ENCODE data around the gene TDRD9. TPM values are rescaled to one million over a fixed set of nuclear protein-coding genes. Genes with fewer than 3 reads are reported as not detected.
"Not testable (repeated sequence)": the region's sequence is repeated elsewhere in the genome, so short reads cannot be mapped to it uniquely, and the experiment has no call there.

Gene TDRD9
- total and polyA plus RNA-seq, 9 donors: 0.12 to 0.80 (median 0.40) TPM

DNA sequence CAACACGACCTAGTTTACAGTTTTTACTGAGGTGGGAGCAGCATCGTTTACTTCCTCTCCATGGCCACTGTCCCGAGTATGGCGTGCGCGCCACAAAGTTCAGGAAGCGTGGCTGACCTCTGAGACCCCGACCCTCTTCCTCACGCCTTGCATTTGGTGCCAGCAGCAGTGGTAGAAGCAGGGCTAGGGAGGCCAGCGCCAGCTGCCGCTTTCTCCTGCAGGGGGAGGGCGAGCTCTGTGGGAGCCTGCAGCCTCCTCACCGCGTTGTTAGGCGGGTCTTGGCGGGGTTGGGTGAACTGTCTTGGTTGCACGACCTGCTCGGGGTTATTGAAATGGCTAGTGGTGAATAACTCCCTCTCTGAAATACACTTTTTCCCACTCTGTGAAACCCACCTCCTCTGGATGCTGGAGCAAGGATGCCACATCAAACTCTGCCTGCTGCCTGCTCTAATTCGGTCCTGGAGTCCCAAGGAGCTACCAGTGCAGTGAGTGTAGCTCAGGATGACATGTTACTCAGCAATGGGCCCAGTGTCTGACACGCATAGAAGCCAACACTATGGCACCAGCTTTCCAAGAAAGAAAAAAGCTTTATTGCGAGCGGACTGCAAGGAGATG, 22.3 kb upstream of the TDRD9 start:
- Histone ChIP-seq H3K4me1 (ENCODE audit: control insufficient read depth, insufficient read depth, low read length) (peaks cover 8% of the 10 kb centered on the region), H3K36me3 (ENCODE audit: control insufficient read depth, insufficient read depth, low read length) (peaks cover under 1% of the 10 kb centered on the region), H3K27me3 (ENCODE audit: control insufficient read depth, insufficient read depth, low read length) (no peaks in the 10 kb centered on the region), H3K9me3 (replicated peaks; ENCODE audit: control insufficient read depth, low read depth, low read length) (no peaks in the 10 kb centered on the region), H3K4me3 (ENCODE audit: low read length) (no peak overlapping the region), H3K27ac (ENCODE audit: low read length) (no peak overlapping the region)
- 41% methylated on average over 11 of the region's 22 CpGs for WGBS (ENCODE audit: insufficient coverage)
- DNase-seq: no peak

DNA sequence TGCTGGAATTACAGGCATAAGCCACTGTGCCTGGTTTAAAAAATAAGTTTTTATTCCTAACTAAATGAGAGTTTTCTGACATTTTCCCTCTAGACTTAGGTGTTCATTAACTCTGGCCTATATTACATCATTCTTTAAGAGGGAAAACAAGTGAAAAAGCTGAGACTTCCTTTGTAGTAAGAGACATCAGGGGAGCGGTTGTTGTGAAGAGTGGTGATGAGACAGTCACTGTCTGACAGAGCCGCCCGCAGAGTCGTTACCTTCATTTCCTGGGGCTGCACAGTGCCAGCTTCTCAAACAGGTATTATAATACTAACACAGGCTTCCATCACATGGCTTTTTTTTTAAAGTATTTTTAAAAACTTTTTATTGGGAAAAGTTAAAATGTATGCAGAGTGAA, 19.7 kb upstream of the TDRD9 start:
- DNase-seq: no peak
- Histone ChIP-seq H3K4me1 (ENCODE audit: control insufficient read depth, insufficient read depth, low read length) (peaks cover 8% of the 10 kb centered on the region), H3K4me3 (ENCODE audit: low read length) (no peak overlapping the region), H3K27me3 (ENCODE audit: control insufficient read depth, insufficient read depth, low read length) (no peaks in the 10 kb centered on the region), H3K27ac (ENCODE audit: low read length) (no peak overlapping the region), H3K9me3 (replicated peaks; ENCODE audit: control insufficient read depth, low read depth, low read length) (no peaks in the 10 kb centered on the region), H3K36me3 (ENCODE audit: control insufficient read depth, insufficient read depth, low read length) (peaks cover 20% of the 10 kb centered on the region)
- no CpG with 5 or more reads among the region's 4 CpGs for WGBS (ENCODE audit: insufficient coverage)

GRCh38 chr14:103909531-103910261, 18.6 kb upstream of the TDRD9 start:
- no peak for DNase-seq
- Histone ChIP-seq H3K4me3 (ENCODE audit: low read length) (no peak overlapping the region), H3K36me3 (ENCODE audit: control insufficient read depth, insufficient read depth, low read length) (peaks cover 22% of the 10 kb centered on the region), H3K9me3 (replicated peaks; ENCODE audit: control insufficient read depth, low read depth, low read length) (no peaks in the 10 kb centered on the region), H3K4me1 (ENCODE audit: control insufficient read depth, insufficient read depth, low read length) (peaks cover 8% of the 10 kb centered on the region), H3K27ac (ENCODE audit: low read length) (no peak overlapping the region), H3K27me3 (ENCODE audit: control insufficient read depth, insufficient read depth, low read length) (no peaks in the 10 kb centered on the region)
- WGBS (ENCODE audit: insufficient coverage): 77% methylated on average over 22 of the region's 26 CpGs

- H3K36me3 ChIP-seq (ENCODE audit: control insufficient read depth, insufficient read depth, low read length): peaks cover 24% of the 10 kb centered on the region
- H3K4me1 ChIP-seq (ENCODE audit: control insufficient read depth, insufficient read depth, low read length): peaks cover 8% of the 10 kb centered on the region
- H3K27me3 ChIP-seq (ENCODE audit: control insufficient read depth, insufficient read depth, low read length): no peaks in the 10 kb centered on the region
- 21% methylated on average over 10 of the region's 20 CpGs for WGBS (ENCODE audit: insufficient coverage)
- H3K9me3 ChIP-seq (replicated peaks; ENCODE audit: control insufficient read depth, low read depth, low read length): no peaks in the 10 kb centered on the region
- DNase-seq: peak; percentile 83
- no peak overlapping the region for H3K4me3 ChIP-seq (ENCODE audit: low read length)
- H3K27ac ChIP-seq (ENCODE audit: low read length): no peak overlapping the region
Measured at GRCh38 chr14:103910262-103910935, 17.9 kb upstream of the TDRD9 start.

DNA sequence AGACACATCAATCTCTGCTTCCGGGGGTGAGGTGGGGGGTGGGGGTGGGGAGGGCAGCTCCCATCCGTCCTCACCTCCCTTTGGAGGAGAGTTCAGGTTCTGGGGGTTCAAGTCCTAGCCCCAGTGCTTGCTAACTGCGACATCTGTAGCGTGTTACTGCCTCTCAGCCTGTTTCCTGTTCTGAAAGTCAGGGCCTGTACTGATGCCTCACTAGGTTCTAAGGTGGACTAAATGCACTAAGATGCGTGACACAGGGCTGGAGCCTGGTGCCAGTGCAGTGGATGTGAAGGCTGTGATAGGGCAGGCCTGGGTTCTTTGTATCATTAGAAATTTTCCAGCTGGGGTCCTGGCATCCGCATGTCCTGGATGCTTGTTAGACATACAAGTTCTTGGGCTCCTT, 17.3 kb upstream of the TDRD9 start:
- Histone ChIP-seq H3K36me3 (ENCODE audit: control insufficient read depth, insufficient read depth, low read length) (peaks cover 28% of the 10 kb centered on the region), H3K9me3 (replicated peaks; ENCODE audit: control insufficient read depth, low read depth, low read length) (no peaks in the 10 kb centered on the region), H3K27me3 (ENCODE audit: control insufficient read depth, insufficient read depth, low read length) (no peaks in the 10 kb centered on the region), H3K4me3 (ENCODE audit: low read length) (no peak overlapping the region), H3K27ac (ENCODE audit: low read length) (no peak overlapping the region), H3K4me1 (ENCODE audit: control insufficient read depth, insufficient read depth, low read length) (peaks cover 8% of the 10 kb centered on the region)
- no peak for DNase-seq
- WGBS (ENCODE audit: insufficient coverage): 76% methylated on average over 4 of the region's 6 CpGs

DNA sequence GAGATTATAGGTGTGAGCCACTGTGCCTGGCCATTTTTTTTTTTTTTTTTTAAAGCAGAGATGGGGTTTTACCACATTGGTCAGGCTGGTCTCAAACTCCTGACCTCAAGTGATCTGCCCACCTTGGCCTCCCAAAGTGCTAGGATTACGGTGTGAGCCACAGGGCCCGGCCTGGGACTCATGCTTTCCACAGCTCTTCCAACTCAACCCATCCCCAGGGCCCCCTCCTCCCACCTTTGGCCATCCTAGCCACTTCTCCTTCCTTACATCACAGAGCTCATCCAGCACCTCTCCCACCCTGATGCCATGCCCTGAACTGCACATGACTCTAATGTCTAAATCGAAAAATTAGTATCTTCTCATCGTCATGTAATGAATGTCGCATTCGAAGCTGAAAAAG, 12.6 kb upstream of the TDRD9 start:
- no peak overlapping the region for H3K27ac ChIP-seq (ENCODE audit: low read length)
- no peaks in the 10 kb centered on the region for H3K27me3 ChIP-seq (ENCODE audit: control insufficient read depth, insufficient read depth, low read length)
- H3K36me3 ChIP-seq (ENCODE audit: control insufficient read depth, insufficient read depth, low read length): peaks cover 44% of the 10 kb centered on the region
- H3K4me1 ChIP-seq (ENCODE audit: control insufficient read depth, insufficient read depth, low read length): peaks cover 5% of the 10 kb centered on the region
- H3K4me3 ChIP-seq (ENCODE audit: low read length): no peak overlapping the region
- DNase-seq: no peak
- H3K9me3 ChIP-seq (replicated peaks; ENCODE audit: control insufficient read depth, low read depth, low read length): no peaks in the 10 kb centered on the region
- 88% methylated on average over 6 of the region's 6 CpGs for WGBS (ENCODE audit: insufficient coverage)

DNA sequence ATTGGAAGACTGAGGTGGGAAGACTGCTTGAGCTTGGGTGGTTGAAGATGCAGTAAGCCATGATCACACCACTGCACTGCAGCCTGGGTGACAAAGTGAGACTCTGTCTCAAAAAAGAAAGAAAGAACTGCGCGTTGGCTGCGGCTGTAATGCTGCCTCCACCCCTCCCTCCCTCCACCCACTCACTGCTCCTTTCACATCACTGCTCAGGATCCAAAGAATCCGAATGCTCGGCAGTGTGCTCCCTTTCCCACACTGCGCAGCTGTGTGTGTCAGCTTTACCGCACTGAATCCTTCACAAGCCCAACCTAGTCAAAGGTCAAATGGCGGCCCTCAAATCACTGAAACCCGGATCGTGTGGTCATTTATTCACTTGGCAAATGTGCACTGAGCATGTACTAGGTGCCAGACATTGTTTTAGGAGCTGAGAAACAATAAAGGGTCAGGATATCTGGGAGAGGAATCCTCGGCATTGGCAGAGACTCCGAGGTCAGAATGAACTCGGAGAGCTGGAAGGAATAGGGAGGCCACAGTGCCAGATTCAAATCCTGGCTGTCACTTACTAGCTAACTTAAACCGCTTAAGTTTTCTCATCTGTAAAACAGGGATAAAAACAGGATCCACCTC, 11.5 kb upstream of the TDRD9 start:
- DNase-seq: no peak
- WGBS (ENCODE audit: insufficient coverage): 82% methylated on average over 10 of the region's 14 CpGs
- Histone ChIP-seq H3K4me3 (ENCODE audit: low read length) (no peak overlapping the region), H3K27ac (ENCODE audit: low read length) (no peak overlapping the region), H3K27me3 (ENCODE audit: control insufficient read depth, insufficient read depth, low read length) (no peaks in the 10 kb centered on the region), H3K4me1 (ENCODE audit: control insufficient read depth, insufficient read depth, low read length) (peaks cover 8% of the 10 kb centered on the region), H3K36me3 (ENCODE audit: control insufficient read depth, insufficient read depth, low read length) (peaks cover 36% of the 10 kb centered on the region), H3K9me3 (replicated peaks; ENCODE audit: control insufficient read depth, low read depth, low read length) (no peaks in the 10 kb centered on the region)

DNA sequence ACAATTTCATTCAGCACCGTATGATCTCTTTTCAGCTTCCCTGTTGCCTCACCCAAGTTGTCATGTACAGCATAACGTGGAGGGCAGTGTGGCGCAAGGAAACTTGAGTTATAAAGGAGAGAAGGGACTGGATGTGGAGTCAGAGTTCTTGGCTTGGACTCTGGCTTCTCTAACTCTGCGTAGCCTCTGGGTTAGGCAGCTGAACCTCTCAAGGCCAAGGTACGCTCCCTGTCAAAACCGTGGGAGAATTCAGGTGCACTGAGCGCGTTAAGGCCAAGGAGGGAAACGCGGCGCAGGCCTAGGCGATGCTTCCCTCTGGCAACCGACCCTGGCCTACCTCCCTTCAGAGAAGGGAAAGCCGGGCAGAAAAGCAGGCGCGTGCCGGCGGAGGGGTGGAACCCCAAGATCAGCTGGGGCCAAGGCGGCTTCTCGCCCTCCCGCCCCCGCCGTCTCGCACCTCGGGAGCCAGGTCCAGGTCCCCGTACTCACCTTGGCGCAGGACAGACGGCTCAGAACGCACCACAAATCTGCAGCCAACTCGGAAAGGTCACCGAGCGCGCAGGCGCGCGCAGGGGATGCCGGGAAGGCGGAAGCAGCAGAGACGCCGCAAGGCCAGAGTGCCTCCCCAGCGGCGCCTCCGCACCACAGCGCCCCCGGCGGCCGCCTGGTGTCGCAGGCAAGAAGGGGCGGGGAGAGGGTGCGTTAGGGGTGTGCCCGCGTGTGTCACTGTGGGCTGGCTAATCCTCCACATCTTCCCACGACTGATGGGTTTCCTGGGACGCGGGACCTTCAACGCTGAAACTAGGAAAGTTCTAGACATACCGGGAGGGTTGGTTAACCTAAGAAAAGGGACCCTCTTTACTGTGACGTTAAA, 7.0 kb upstream of the TDRD9 start:
- Histone ChIP-seq H3K36me3 (ENCODE audit: control insufficient read depth, insufficient read depth, low read length) (peaks cover 17% of the 10 kb centered on the region), H3K9me3 (replicated peaks; ENCODE audit: control insufficient read depth, low read depth, low read length) (no peaks in the 10 kb centered on the region), H3K4me1 (ENCODE audit: control insufficient read depth, insufficient read depth, low read length) (peaks cover 8% of the 10 kb centered on the region), H3K27ac (ENCODE audit: low read length) (peak overlapping the region; percentile 71), H3K27me3 (ENCODE audit: control insufficient read depth, insufficient read depth, low read length) (peaks cover 4% of the 10 kb centered on the region), H3K4me3 (ENCODE audit: low read length) (peak overlapping the region; percentile 85)
- under 1% methylated on average over 37 of the region's 58 CpGs for WGBS (ENCODE audit: insufficient coverage)
- DNase-seq: peak; percentile 96

DNA sequence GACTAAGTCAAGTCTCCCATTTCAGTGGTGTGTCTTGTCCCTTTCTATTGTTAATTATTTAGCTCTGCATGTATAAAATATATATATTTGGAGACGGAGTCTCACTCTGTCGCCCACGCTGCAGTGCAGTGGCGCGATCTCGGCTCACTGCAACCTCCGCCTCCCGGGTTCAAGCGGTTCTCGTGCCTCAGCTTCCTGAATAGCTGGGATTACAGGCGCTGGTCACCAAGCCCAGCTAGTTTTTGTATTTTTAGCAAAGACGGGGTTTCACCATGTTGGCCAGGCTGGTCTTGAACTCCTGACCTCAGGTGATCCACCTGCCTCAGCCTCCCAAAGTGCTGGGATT, 6.4 kb upstream of the TDRD9 start:
- H3K4me1 ChIP-seq (ENCODE audit: control insufficient read depth, insufficient read depth, low read length); H3K27ac ChIP-seq (ENCODE audit: low read length): not testable (repeated sequence)

More for the DNA sequence above, 6.4 kb upstream of the TDRD9 start:
- not testable (repeated sequence) for H3K27me3 ChIP-seq (ENCODE audit: control insufficient read depth, insufficient read depth, low read length); H3K9me3 ChIP-seq (replicated peaks; ENCODE audit: control insufficient read depth, low read depth, low read length); DNase-seq
- Histone ChIP-seq H3K4me3 (ENCODE audit: low read length) (peak overlapping the region; percentile 8), H3K36me3 (ENCODE audit: control insufficient read depth, insufficient read depth, low read length) (peaks cover 11% of the 10 kb centered on the region)
- WGBS (ENCODE audit: insufficient coverage): 69% methylated on average over 12 of the region's 12 CpGs
